Osteoblast (primary cell): ENCODE measurements around the gene SLC10A1. TPM values are rescaled to one million over a fixed set of nuclear protein-coding genes. Genes with fewer than 3 reads are reported as not detected.

Experiments
- DNase-seq: peaks from one replicate; pipeline ENCODE4 v3.0.0; 2011; ENCODE audit warnings: low spot score, mixed read lengths; ENCODE audit not compliant: insufficient read length; ENCODE audit errors: missing footprints
- H2AFZ ChIP-seq: 2 replicates; pipeline ENCODE4 v1.6.0; 2011; ENCODE audit warnings: mild to moderate bottlenecking, low read length
- H3K27ac ChIP-seq: 2 replicates; pipeline ENCODE4 v1.5.1; 2011; ENCODE audit warnings: mild to moderate bottlenecking, low read depth, low read length, moderate library complexity
- H3K27me3 ChIP-seq: 2 replicates; pipeline ENCODE4 v1.6.0; 2012; ENCODE audit warnings: mild to moderate bottlenecking, control low read depth, inconsistent platforms, low read length, moderate library complexity; ENCODE audit not compliant: insufficient read depth
- H3K36me3 ChIP-seq: 2 replicates; pipeline ENCODE4 v1.5.1; 2011; ENCODE audit warnings: mild to moderate bottlenecking, low read length, control low read depth, moderate library complexity; ENCODE audit not compliant: insufficient read depth
- H3K4me1 ChIP-seq: 2 replicates; pipeline ENCODE4 v1.5.1; 2011; ENCODE audit warnings: mild to moderate bottlenecking, low read length, control low read depth, moderate library complexity; ENCODE audit not compliant: insufficient read depth
- H3K4me2 ChIP-seq: 2 replicates; pipeline ENCODE4 v1.6.0; 2011; ENCODE audit warnings: mild to moderate bottlenecking, low read length; ENCODE audit not compliant: insufficient read depth
- H3K4me3 ChIP-seq: fragments of 200-600 bp; sonication (generic); 3 replicates; pipeline ENCODE4 v1.5.1; 2012; ENCODE audit warnings: mild to moderate bottlenecking, low read length, inconsistent platforms; ENCODE audit not compliant: insufficient read depth
- H3K79me2 ChIP-seq: 2 replicates; pipeline ENCODE4 v1.6.0; 2012; ENCODE audit warnings: mild to moderate bottlenecking, low read length, control low read depth, inconsistent platforms; ENCODE audit not compliant: insufficient read depth
- H3K9me3 ChIP-seq: 2 replicates; pipeline ENCODE4 v1.5.1; 2011; ENCODE audit warnings: low read depth, low read length, control low read depth
- H4K20me1 ChIP-seq: 2 replicates; pipeline ENCODE4 v1.6.0; 2012; ENCODE audit warnings: mild to moderate bottlenecking, low read length, control low read depth; ENCODE audit not compliant: insufficient read depth
- CTCF ChIP-seq: IDR thresholded peaks from 2 replicates; pipeline ENCODE4 v1.5.1; 2011; ENCODE audit warnings: mild to moderate bottlenecking, low read depth, low read length, moderate library complexity; ENCODE audit errors: extremely low read depth
- total RNA-seq: library from RNA; depleted of rRNA; stranded (reverse); fragments of >200 nt; gene quantifications from 2 replicates; pipeline ENCODE4 v1.2.3, GENCODE V29; 2012

SLC10A1 gene
- total RNA-seq, 1 donor, result not detected

GRCh38 chr14:69754487-69754886 lies 42.6 kb downstream of the SLC10A1 start:
- TF ChIP-seq CTCF, result no peak
- H3K36me3 ChIP-seq, result no peaks in the 10 kb centered on the region

DNA sequence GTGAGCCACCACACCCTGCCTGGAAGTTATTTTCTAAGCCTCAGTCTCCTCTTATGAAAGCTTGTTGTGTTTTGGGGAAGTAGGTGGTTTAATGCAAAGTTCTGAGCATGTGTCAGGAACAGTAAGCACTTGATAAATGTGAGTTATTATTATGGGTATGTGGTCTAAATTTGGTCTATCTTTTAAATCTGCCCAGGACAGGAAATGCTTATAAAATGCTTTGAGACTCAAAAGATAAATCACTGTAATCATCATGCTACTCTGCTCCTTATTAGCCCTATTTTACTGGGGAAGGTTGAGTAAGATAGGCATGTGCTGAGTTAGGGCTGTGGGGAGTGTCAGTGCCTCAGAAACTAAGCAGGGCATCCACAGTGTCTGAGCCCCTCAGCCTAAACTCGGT lies 43.2 kb downstream of the SLC10A1 start:
- H3K27ac ChIP-seq, result no peak overlapping the region
- no peak for DNase-seq
- H3K27me3 ChIP-seq, result peaks cover 4% of the 10 kb centered on the region
- no peaks in the 10 kb centered on the region for H3K4me1 ChIP-seq
- H3K4me2 ChIP-seq, result no peak overlapping the region
- H4K20me1 ChIP-seq, result no peaks in the 10 kb centered on the region
- no peak overlapping the region for H2AFZ ChIP-seq
- H3K79me2 ChIP-seq, result no peaks in the 10 kb centered on the region
- H3K36me3 ChIP-seq, result no peaks in the 10 kb centered on the region
- H3K4me3 ChIP-seq, result no peak overlapping the region
- H3K9me3 ChIP-seq, result no peaks in the 10 kb centered on the region
- TF ChIP-seq CTCF, result no peak

More at GRCh38 chr14:69754487-69754886, 42.6 kb downstream of the SLC10A1 start:
- Histone ChIP-seq H3K4me3 (no peak overlapping the region), H3K79me2 (no peaks in the 10 kb centered on the region), H3K27me3 (peaks cover 4% of the 10 kb centered on the region), H3K9me3 (no peaks in the 10 kb centered on the region), H3K27ac (no peak overlapping the region), H4K20me1 (no peaks in the 10 kb centered on the region), H2AFZ (no peak overlapping the region), H3K4me1 (no peaks in the 10 kb centered on the region), H3K4me2 (no peak overlapping the region)
- no peak for DNase-seq

DNA sequence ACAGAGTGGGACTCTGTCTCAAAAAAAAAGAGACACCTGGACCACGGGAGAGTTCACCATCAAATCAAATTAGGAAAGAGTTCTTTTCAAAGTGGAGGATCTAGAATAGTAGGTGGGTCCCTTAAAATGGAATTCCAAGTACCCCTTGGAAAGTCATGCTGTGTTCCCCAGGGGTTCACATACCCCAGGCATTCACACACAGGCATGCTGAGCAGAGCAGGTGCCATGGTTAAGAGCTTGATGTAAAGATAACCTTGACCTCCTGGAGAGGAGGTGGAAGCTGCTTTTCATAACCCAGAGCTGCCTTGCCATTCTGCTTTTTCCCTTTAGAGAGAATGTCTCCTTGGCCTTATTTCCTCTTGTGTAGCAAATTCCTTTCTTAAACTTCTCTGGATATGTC lies 44.3 kb downstream of the SLC10A1 start:
- H3K9me3 ChIP-seq, result no peaks in the 10 kb centered on the region
- H3K27me3 ChIP-seq, result peaks cover 4% of the 10 kb centered on the region
- no peak overlapping the region for H3K4me2 ChIP-seq
- H2AFZ ChIP-seq, result no peak overlapping the region
- H4K20me1 ChIP-seq, result no peaks in the 10 kb centered on the region
- H3K4me3 ChIP-seq, result no peak overlapping the region
- no peaks in the 10 kb centered on the region for H3K4me1 ChIP-seq
- no peak for DNase-seq
- no peak for TF ChIP-seq CTCF
- H3K36me3 ChIP-seq, result no peaks in the 10 kb centered on the region
- H3K27ac ChIP-seq, result no peak overlapping the region
- no peaks in the 10 kb centered on the region for H3K79me2 ChIP-seq

DNA sequence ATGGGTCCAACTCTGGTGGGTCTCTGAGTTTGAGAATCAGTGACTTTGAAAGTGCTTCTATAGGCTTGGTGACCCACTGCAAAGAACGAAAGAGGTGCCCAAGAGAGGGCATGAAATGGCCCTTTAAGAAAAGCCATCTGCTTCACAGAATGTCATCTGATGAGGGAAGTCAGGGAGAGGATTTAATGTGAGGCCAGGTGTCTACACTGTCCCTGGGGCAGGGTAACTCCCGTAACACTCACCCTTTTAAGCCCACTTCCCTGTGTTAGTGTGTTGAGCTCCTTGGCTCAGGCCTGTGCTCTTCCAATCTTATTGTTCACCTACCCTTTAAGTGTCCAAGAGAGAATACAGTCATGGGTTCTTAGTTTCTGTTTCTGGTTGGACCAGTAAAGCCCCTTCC lies 46.5 kb downstream of the SLC10A1 start:
- no peaks in the 10 kb centered on the region for H3K9me3 ChIP-seq
- no peak for TF ChIP-seq CTCF
- H3K27ac ChIP-seq, result no peak overlapping the region
- DNase-seq, result no peak
- H2AFZ ChIP-seq, result no peak overlapping the region
- H3K27me3 ChIP-seq, result peaks cover 4% of the 10 kb centered on the region
- H4K20me1 ChIP-seq, result no peaks in the 10 kb centered on the region
- no peak overlapping the region for H3K4me2 ChIP-seq
- no peak overlapping the region for H3K4me3 ChIP-seq
- no peaks in the 10 kb centered on the region for H3K79me2 ChIP-seq
- H3K4me1 ChIP-seq, result no peaks in the 10 kb centered on the region
- no peaks in the 10 kb centered on the region for H3K36me3 ChIP-seq
